ENCODE measurements around the gene COL8A1.

Gene COL8A1

GRCh38 chr3:99698932-99699331 is 60.5 kb downstream of the COL8A1 start:
- H3K9ac ChIP-seq (ENCODE audit: low read length), result no peak overlapping the region
- H3K9me2 ChIP-seq (replicated peaks; ENCODE audit: insufficient read depth, low read length), result no peaks in the 10 kb centered on the region
- H4K20me1 ChIP-seq (ENCODE audit: low read depth, low read length), result no peaks in the 10 kb centered on the region
- no peaks in the 10 kb centered on the region for H3K36me3 ChIP-seq (ENCODE audit: low read length)
- H3F3A ChIP-seq (ENCODE audit: insufficient read depth), result no peaks in the 10 kb centered on the region
- H3K27ac ChIP-seq (ENCODE audit: low read depth, low read length), result no peak overlapping the region
- H2AFZ ChIP-seq (ENCODE audit: low read depth, low read length, severe bottlenecking), result no peak overlapping the region
- TF ChIP-seq EZH2phosphoT487 (conservative IDR thresholded peaks at IDR 0.05; ENCODE audit: low read length) (no peak), CTCF (IDR thresholded peaks at IDR 0.05; ENCODE audit: insufficient read depth, low read length, poor library complexity, severe bottlenecking) (no peak)
- H3K4me3 ChIP-seq (ENCODE audit: insufficient read depth, low read length, poor library complexity, severe bottlenecking), result no peak overlapping the region
- no peak overlapping the region for H3K4me2 ChIP-seq (ENCODE audit: low read depth, low read length, poor library complexity, severe bottlenecking)
- H3K79me2 ChIP-seq (ENCODE audit: insufficient read depth, low read length), result no peaks in the 10 kb centered on the region
- H3K9me3 ChIP-seq (ENCODE audit: insufficient read depth, low read length), result no peaks in the 10 kb centered on the region
- 0 out of 2 replicates have a peak, but pooled peaks cover 3% of the 10 kb centered on the region for H3K27me3 ChIP-seq (ENCODE audit: low read length)

DNA sequence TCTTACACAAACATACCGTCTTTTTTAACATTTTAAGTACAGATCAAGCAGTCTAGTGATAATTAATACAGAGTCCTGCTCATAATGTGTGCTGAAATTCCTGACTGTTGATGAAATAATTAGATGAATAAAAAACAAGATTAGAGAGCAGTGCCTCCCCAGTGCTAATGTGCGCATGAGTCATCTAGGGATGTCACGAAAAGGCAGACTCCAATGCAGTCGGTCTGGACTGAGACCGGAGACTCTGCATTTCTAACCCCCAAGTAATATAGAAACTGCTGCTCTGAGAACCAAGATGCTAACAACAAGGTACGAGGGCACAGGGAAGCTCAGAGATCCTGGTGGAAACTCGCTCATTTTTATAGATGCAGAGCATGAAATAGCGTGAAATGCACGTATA is 61.4 kb downstream of the COL8A1 start:
- Histone ChIP-seq H3K27me3 (ENCODE audit: low read length) (0 out of 2 replicates have a peak, but pooled peaks cover 3% of the 10 kb centered on the region), H3K36me3 (ENCODE audit: low read length) (no peaks in the 10 kb centered on the region), H3K27ac (ENCODE audit: low read depth, low read length) (no peak overlapping the region), H2AFZ (ENCODE audit: low read depth, low read length, severe bottlenecking) (no peak overlapping the region), H3K9ac (ENCODE audit: low read length) (no peak overlapping the region), H3K9me2 (replicated peaks; ENCODE audit: insufficient read depth, low read length) (no peaks in the 10 kb centered on the region), H4K20me1 (ENCODE audit: low read depth, low read length) (no peaks in the 10 kb centered on the region), H3K79me2 (ENCODE audit: insufficient read depth, low read length) (no peaks in the 10 kb centered on the region), H3F3A (ENCODE audit: insufficient read depth) (no peaks in the 10 kb centered on the region), H3K9me3 (ENCODE audit: insufficient read depth, low read length) (no peaks in the 10 kb centered on the region), H3K4me2 (ENCODE audit: low read depth, low read length, poor library complexity, severe bottlenecking) (no peak overlapping the region), H3K4me3 (ENCODE audit: insufficient read depth, low read length, poor library complexity, severe bottlenecking) (no peak overlapping the region)
- TF ChIP-seq EZH2phosphoT487 (conservative IDR thresholded peaks at IDR 0.05; ENCODE audit: low read length), result no peak

DNA sequence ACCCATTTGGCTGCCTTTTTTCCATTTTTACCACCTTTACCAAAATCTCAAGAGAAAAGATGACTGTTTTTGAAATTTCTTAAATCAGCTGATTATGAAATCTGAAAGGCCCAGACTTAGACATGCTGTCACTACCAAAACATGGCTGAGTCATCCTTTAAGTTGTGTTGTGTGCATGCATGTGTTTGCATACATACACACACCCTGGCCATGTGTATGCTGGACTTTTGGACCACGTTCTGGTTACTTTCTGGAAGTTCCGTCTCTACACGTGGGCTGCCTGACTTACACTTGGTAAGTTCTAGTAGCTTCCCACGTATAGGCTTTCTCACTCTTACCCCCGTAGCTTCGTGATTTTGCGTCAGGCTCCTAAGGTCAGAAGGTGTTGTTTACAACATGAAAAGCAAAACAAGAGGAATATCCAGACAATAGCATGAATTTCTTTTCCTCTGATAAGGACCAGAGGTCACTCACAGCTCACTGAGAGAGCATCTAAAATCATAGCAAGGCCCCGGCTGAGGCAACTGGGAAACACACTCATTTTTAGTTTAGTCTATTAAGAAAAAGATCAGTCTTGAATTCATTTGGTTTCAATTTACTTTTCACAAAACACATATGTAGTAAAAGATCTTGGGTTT is 62.4 kb downstream of the COL8A1 start:
- Histone ChIP-seq H3K4me2 (ENCODE audit: low read depth, low read length, poor library complexity, severe bottlenecking) (no peak overlapping the region), H3K27ac (ENCODE audit: low read depth, low read length) (no peak overlapping the region), H3K9ac (ENCODE audit: low read length) (no peak overlapping the region), H3K9me2 (replicated peaks; ENCODE audit: insufficient read depth, low read length) (no peaks in the 10 kb centered on the region), H3K4me3 (ENCODE audit: insufficient read depth, low read length, poor library complexity, severe bottlenecking) (no peak overlapping the region), H3K9me3 (ENCODE audit: insufficient read depth, low read length) (no peaks in the 10 kb centered on the region), H2AFZ (ENCODE audit: low read depth, low read length, severe bottlenecking) (no peak overlapping the region), H3K36me3 (ENCODE audit: low read length) (no peaks in the 10 kb centered on the region), H3K27me3 (ENCODE audit: low read length) (0 out of 2 replicates have a peak, but pooled peaks cover 3% of the 10 kb centered on the region), H3F3A (ENCODE audit: insufficient read depth) (no peaks in the 10 kb centered on the region), H3K79me2 (ENCODE audit: insufficient read depth, low read length) (no peaks in the 10 kb centered on the region), H4K20me1 (ENCODE audit: low read depth, low read length) (no peaks in the 10 kb centered on the region)
- no peak for TF ChIP-seq EZH2phosphoT487 (conservative IDR thresholded peaks at IDR 0.05; ENCODE audit: low read length)
- no peak for TF ChIP-seq CTCF (IDR thresholded peaks at IDR 0.05; ENCODE audit: insufficient read depth, low read length, poor library complexity, severe bottlenecking)

Data from SU-DHL-6 (cell line).